Uterus (tissue), 2 donors: ENCODE results near the gene FOXB2.

Experiments
- POLR2A ChIP-seq, 2 donors: fragments of 450-650 bp; IDR thresholded peaks; one replicate each; pipeline ENCODE4 v1.6.1; 2016; ENCODE audit warnings: antibody characterized with exemption in 2 of 2, mild to moderate bottlenecking in 1 of 2, moderate library complexity in 1 of 2
- TF ChIP-seq, protein P1 (sequence below), 4 experiments: fragments of 200-600 bp in 2 of 4; fragments of 450-650 bp in 2 of 4; sonication (generic) in 2 of 4; IDR thresholded peaks; one replicate each; pipeline ENCODE4 v1.5.1; 2016 to 2019; ENCODE audit warnings: antibody characterized with exemption in 4 of 4, mild to moderate bottlenecking in 2 of 4, moderate library complexity in 1 of 4

DNA sequence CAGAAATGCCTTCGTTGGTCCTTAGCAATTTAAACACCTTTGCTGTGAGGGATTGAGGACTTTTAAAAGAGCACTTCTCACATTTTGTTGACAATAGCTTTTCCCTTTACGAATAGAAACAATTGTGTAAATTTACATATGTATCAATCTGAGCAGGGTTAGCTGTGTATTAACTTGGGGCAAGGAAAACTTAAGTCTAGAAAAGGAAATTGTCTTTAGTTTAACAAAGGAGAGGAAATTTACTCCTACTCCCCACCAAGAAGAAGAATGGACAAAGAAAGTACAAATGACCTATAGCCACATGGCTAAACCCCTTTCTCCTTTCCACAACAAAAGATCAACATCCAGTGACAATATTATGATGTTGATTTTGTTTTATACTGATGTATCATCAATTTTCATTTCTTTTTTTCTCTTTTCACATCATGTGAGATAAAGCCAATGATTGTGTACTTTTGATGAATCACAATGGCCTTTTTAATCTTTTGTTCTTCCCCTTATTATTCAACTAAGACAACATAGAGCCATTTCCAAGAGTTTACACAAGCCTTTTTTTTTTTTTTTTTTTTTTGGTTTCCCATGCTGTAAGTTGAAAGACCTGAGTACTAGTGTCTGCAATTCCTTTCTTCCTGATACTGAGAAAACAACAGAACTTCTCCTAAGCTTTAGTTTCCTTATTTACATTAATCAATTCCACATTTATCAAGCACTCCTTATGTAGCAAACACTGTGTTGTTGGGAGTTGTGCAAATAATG is 19.0 kb downstream of the FOXB2 start:
- TF ChIP-seq, protein P1, sequence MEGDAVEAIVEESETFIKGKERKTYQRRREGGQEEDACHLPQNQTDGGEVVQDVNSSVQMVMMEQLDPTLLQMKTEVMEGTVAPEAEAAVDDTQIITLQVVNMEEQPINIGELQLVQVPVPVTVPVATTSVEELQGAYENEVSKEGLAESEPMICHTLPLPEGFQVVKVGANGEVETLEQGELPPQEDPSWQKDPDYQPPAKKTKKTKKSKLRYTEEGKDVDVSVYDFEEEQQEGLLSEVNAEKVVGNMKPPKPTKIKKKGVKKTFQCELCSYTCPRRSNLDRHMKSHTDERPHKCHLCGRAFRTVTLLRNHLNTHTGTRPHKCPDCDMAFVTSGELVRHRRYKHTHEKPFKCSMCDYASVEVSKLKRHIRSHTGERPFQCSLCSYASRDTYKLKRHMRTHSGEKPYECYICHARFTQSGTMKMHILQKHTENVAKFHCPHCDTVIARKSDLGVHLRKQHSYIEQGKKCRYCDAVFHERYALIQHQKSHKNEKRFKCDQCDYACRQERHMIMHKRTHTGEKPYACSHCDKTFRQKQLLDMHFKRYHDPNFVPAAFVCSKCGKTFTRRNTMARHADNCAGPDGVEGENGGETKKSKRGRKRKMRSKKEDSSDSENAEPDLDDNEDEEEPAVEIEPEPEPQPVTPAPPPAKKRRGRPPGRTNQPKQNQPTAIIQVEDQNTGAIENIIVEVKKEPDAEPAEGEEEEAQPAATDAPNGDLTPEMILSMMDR (IDR thresholded peaks at IDR 0.05) = no peak
- no peak for TF ChIP-seq POLR2A (IDR thresholded peaks at IDR 0.05)
